Measurements from ENCODE around the gene C8G.

DNA sequence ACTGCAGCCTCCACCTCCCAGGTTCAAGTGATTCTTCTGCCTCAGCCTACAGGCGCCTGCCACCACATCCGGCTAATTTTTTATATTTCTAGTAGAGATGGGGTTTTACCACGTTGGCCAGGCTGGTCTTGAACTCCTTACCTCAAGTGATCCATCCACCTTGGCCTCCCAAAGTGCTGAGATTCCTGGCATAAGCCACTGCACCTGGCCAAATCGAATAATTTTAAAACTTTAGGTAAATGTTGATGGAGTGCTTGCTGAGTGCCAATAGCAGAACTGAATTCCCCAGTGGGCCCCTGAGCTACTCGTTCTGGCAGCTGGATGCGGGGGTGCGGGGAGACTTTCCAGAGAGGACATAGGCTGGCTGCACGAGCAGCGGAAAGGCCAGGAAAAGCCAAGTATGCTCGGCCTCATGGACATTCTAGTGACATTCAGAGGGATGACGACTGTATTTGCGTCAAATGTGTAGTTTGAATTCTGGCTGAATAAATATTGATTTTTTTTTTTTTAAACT lies 41.9 kb upstream of the C8G start:
- TF ChIP-seq, protein P1, sequence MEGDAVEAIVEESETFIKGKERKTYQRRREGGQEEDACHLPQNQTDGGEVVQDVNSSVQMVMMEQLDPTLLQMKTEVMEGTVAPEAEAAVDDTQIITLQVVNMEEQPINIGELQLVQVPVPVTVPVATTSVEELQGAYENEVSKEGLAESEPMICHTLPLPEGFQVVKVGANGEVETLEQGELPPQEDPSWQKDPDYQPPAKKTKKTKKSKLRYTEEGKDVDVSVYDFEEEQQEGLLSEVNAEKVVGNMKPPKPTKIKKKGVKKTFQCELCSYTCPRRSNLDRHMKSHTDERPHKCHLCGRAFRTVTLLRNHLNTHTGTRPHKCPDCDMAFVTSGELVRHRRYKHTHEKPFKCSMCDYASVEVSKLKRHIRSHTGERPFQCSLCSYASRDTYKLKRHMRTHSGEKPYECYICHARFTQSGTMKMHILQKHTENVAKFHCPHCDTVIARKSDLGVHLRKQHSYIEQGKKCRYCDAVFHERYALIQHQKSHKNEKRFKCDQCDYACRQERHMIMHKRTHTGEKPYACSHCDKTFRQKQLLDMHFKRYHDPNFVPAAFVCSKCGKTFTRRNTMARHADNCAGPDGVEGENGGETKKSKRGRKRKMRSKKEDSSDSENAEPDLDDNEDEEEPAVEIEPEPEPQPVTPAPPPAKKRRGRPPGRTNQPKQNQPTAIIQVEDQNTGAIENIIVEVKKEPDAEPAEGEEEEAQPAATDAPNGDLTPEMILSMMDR (IDR thresholded peaks at IDR 0.05): no peak
- TF ChIP-seq SMAD4 (CRISPR knock-in tag; IDR thresholded peaks at IDR 0.05) (no peak), ATF1 (CRISPR knock-in tag; IDR thresholded peaks at IDR 0.05) (no peak), ZNF121 (CRISPR knock-in tag; IDR thresholded peaks at IDR 0.05) (no peak), CREB1 (CRISPR knock-in tag; IDR thresholded peaks at IDR 0.05) (no peak), NFYB (CRISPR knock-in tag; conservative IDR thresholded peaks at IDR 0.05; ENCODE audit: low read depth) (no peak)
- TF ChIP-seq, protein P2, sequence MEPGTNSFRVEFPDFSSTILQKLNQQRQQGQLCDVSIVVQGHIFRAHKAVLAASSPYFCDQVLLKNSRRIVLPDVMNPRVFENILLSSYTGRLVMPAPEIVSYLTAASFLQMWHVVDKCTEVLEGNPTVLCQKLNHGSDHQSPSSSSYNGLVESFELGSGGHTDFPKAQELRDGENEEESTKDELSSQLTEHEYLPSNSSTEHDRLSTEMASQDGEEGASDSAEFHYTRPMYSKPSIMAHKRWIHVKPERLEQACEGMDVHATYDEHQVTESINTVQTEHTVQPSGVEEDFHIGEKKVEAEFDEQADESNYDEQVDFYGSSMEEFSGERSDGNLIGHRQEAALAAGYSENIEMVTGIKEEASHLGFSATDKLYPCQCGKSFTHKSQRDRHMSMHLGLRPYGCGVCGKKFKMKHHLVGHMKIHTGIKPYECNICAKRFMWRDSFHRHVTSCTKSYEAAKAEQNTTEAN (CRISPR knock-in tag; IDR thresholded peaks at IDR 0.05): no peak
- TF ChIP-seq, protein P3, sequence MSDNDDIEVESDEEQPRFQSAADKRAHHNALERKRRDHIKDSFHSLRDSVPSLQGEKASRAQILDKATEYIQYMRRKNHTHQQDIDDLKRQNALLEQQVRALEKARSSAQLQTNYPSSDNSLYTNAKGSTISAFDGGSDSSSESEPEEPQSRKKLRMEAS (CRISPR knock-in tag; IDR thresholded peaks at IDR 0.05): no peak

Measured in WTC11 (cell line).